Stomach (tissue), 19 donors: ENCODE data around the gene SPTY2D1. TPM values are rescaled to one million over a fixed set of nuclear protein-coding genes. Genes with fewer than 3 reads are reported as not detected.
A peak's percentile ranks its signal among the peaks of the same experiment; 100 is the strongest.
"Not testable (repeated sequence)": the region's sequence is repeated elsewhere in the genome, so short reads cannot be mapped to it uniquely, and the experiment has no call there.

Source experiments
- DNase-seq, 2 donors: peaks; one replicate each; pipeline versions ENCODE4 v3.0.0 to v3.0.0-alpha.2; 2013 to 2019
- H3K27ac ChIP-seq, 5 donors: fragments of 200-600 bp in 4 of 5; sonication (generic) in 4 of 5; one replicate each; pipeline ENCODE4 v1.5.1; 2013 to 2019; ENCODE audit warnings: mild to moderate bottlenecking in 1 of 5, moderate library complexity in 1 of 5
- H3K27me3 ChIP-seq, 3 donors: fragments of 200-600 bp; sonication (generic); one replicate each; pipeline ENCODE4 v1.5.1; 2017 to 2019; ENCODE audit warnings: mixed run types in 1 of 3
- H3K36me3 ChIP-seq, 4 donors: fragments of 200-600 bp; sonication (generic); 1 replicate in 3 of 4; 2 replicates in 1 of 4; pipeline ENCODE4 v1.5.1; 2016 to 2019
- H3K4me1 ChIP-seq, 4 donors: fragments of 200-600 bp; sonication (generic); one replicate each; pipeline ENCODE4 v1.5.1; 2016 to 2019
- H3K4me3 ChIP-seq, 4 donors: fragments of 200-600 bp; sonication (generic) in 3 of 4; one replicate each; pipeline ENCODE4 v1.5.1; 2016 to 2019; ENCODE audit warnings: mild to moderate bottlenecking in 1 of 4
- H3K9me3 ChIP-seq, 4 donors: fragments of 200-600 bp; sonication (generic); one replicate each; pipeline ENCODE4 v1.5.1; 2016 to 2019
- EP300 ChIP-seq: sonication (generic); formaldehyde crosslinking; IDR thresholded peaks from one replicate; pipeline ENCODE4 v1.6.1; 2017; ENCODE audit warnings: antibody characterized with exemption
- POLR2A ChIP-seq, 4 donors: fragments of 450-650 bp; IDR thresholded peaks; one replicate each; pipeline ENCODE4 v1.6.1; 2016; ENCODE audit warnings: antibody characterized with exemption in 4 of 4, control low read depth in 2 of 4, mild to moderate bottlenecking in 1 of 4, moderate library complexity in 1 of 4
- POLR2AphosphoS5 ChIP-seq, 3 donors: sonication (generic); formaldehyde crosslinking; IDR thresholded peaks; one replicate each; pipeline ENCODE4 v1.6.1; 2016; ENCODE audit warnings: antibody characterized with exemption in 3 of 3
- WGBS, 5 donors: extraction: QIAGEN DNeasy Blood & Tissue Kit in 3 of 5; methylation state at CpG; one replicate each; pipeline versions ENCODE4 v1.1.5 to v1.1.7; 2013 to 2018; 5-methylcytosine and 5-hydroxymethylcytosine counted together
- intact Hi-C: fragments of 100-400 bp; cut with DNase I; formaldehyde crosslinking; loops from one replicate; pipeline ENCODE4 v1.15.1; 2023; ENCODE audit warnings: low total_unique reads
- long read RNA-seq, 10 donors: transcript quantifications; one replicate each; lab custom pipeline, GENCODE V29; 2026
- polyA plus RNA-seq, 3 donors: library from polyadenylated mRNA; stranded (reverse); fragments of 200-250 nt; gene quantifications; one replicate each; pipeline ENCODE4 v1.2.3, GENCODE V29; 2013
- total RNA-seq, 5 donors: library from RNA; depleted of rRNA; stranded (reverse); fragments of >200 nt; gene quantifications; one replicate each; pipeline versions ENCODE4 v1.1.0 to v1.2.3, GENCODE V29; 2014 to 2016
- TF ChIP-seq, protein P1 (sequence below), 7 experiments: fragments of 450-650 bp in 4 of 7; fragments of 200-600 bp in 3 of 7; sonication (generic) in 3 of 7; IDR thresholded peaks; one replicate each; pipeline ENCODE4 v1.5.1; 2016 to 2019; ENCODE audit warnings: antibody characterized with exemption in 7 of 7, control low read depth in 2 of 7, mild to moderate bottlenecking in 1 of 7
- donor health status: healthy with polysubstance abuse.
- donor health status: Bipolar disorder and iron deficiency.
- donor health status: healthy.

Gene SPTY2D1
- total RNA-seq = 10 to 100 TPM in 3 of 5 donors, 1 to 10 TPM in 2; 5.2 to 24.3 (median 11.2) TPM
- 1 to 10 TPM; 3.0 to 6.4 (median 5.5) TPM for polyA plus RNA-seq
- long read RNA-seq, donor 1, partial matches to known transcripts = 0 of 3 reads
- long read RNA-seq, donor 1, other reads (novel, unspliced or antisense) = 0 of 3 reads
- long read RNA-seq, donor 2, full-length matches to known transcripts = 2 of 2 reads
- long read RNA-seq, donor 2, partial matches to known transcripts = 0 of 2 reads
- long read RNA-seq, donor 2, other reads (novel, unspliced or antisense) = 0 of 2 reads
- long read RNA-seq, donor 3, full-length matches to known transcripts = 3 of 3 reads
- long read RNA-seq, donor 3, partial matches to known transcripts = 0 of 3 reads
- long read RNA-seq, donor 3, other reads (novel, unspliced or antisense) = 0 of 3 reads
- long read RNA-seq, donor 4 = 0 reads
- long read RNA-seq, donor 5, full-length matches to known transcripts = 2 of 2 reads
- long read RNA-seq, donor 5, partial matches to known transcripts = 0 of 2 reads
- long read RNA-seq, donor 5, other reads (novel, unspliced or antisense) = 0 of 2 reads
- long read RNA-seq, donor 6, full-length matches to known transcripts = 5 of 13 reads
- long read RNA-seq, donor 6, partial matches to known transcripts = 8 of 13 reads
- long read RNA-seq, donor 6, other reads (novel, unspliced or antisense) = 0 of 13 reads
- long read RNA-seq, donor 7 = 0 reads
- long read RNA-seq, donor 8, full-length matches to known transcripts = 2 of 2 reads
- long read RNA-seq, donor 8, partial matches to known transcripts = 0 of 2 reads
- long read RNA-seq, donor 8, other reads (novel, unspliced or antisense) = 0 of 2 reads
- long read RNA-seq, donor 9, partial matches to known transcripts = 0 of 1 reads
- long read RNA-seq, donor 9, other reads (novel, unspliced or antisense) = 0 of 1 reads
- long read RNA-seq, donor 10, partial matches to known transcripts = 0 of 1 reads
- long read RNA-seq, donor 10, other reads (novel, unspliced or antisense) = 0 of 1 reads

- TF ChIP-seq, protein P1, sequence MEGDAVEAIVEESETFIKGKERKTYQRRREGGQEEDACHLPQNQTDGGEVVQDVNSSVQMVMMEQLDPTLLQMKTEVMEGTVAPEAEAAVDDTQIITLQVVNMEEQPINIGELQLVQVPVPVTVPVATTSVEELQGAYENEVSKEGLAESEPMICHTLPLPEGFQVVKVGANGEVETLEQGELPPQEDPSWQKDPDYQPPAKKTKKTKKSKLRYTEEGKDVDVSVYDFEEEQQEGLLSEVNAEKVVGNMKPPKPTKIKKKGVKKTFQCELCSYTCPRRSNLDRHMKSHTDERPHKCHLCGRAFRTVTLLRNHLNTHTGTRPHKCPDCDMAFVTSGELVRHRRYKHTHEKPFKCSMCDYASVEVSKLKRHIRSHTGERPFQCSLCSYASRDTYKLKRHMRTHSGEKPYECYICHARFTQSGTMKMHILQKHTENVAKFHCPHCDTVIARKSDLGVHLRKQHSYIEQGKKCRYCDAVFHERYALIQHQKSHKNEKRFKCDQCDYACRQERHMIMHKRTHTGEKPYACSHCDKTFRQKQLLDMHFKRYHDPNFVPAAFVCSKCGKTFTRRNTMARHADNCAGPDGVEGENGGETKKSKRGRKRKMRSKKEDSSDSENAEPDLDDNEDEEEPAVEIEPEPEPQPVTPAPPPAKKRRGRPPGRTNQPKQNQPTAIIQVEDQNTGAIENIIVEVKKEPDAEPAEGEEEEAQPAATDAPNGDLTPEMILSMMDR (IDR thresholded peaks at IDR 0.05) = no peak
- peak; percentile 91 to 97 (median 96) for TF ChIP-seq POLR2AphosphoS5 (IDR thresholded peaks at IDR 0.05)
- TF ChIP-seq EP300 = no peak
- peak in 2 of 4 donors; percentile 63 to 91 for TF ChIP-seq POLR2A (IDR thresholded peaks at IDR 0.05)
- Histone ChIP-seq H3K27ac (peak within 1 kb of the TSS; percentile 87 to 97 (median 94)), H3K4me3 (peak within 1 kb of the TSS; percentile 66 to 97 (median 86)), H3K4me1 (peaks cover 12 to 38% (median 35%) of the 10 kb centered on the region in 4 donors), H3K27me3 (no peaks in the 10 kb centered on the region), H3K9me3 (no peaks in the 10 kb centered on the region), H3K36me3 (no peaks in the 10 kb centered on the region)
- DNase-seq = peak; percentile 100
- WGBS, 5 donors = 0% methylated on average over 51 to 60 of the region's 60 CpGs
- intact Hi-C loops = no loop called here
Observed at GRCh38 chr11:18634140-18635032, at the start of gene SPTY2D1. TSS of gene SPTY2D1 (minus strand) at chr11:18634342. CDS start at chr11:18634257, 85 bp downstream.

DNA sequence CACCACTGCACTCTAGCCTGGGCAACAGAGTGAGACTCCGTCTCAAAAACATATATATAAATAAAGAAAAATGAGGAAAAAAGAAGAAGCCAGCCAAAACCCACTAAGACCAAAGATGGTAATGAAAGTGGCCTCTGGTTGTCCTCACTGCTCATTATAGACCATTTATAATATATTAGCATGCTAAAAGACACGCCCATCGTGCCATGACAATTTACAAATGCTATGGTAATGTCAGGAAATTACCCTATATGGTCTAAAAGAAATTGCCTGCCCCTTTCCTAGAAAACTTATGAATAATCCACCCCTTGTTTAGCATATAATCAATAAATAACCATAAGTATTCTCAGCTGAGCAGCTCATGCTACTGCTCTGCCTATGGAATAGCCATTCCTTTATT, 48.3 kb upstream of the SPTY2D1 start:
- TF ChIP-seq, protein P1 (IDR thresholded peaks at IDR 0.05) = no peak
- TF ChIP-seq POLR2A (IDR thresholded peaks at IDR 0.05) (no peak), POLR2AphosphoS5 (IDR thresholded peaks at IDR 0.05) (no peak), EP300 (no peak)
- Histone ChIP-seq H3K27me3 (no peaks in the 10 kb centered on the region), H3K9me3 (no peaks in the 10 kb centered on the region), H3K27ac (no peak overlapping the region), H3K4me3 (no peak overlapping the region), H3K4me1 (no peaks in the 10 kb centered on the region), H3K36me3 (no peaks in the 10 kb centered on the region)
- WGBS, 5 donors = 92 to 96% (median 92%) methylated on average over 3 of the region's 3 CpGs
- intact Hi-C loops = no loop called here
- DNase-seq = no peak

DNA sequence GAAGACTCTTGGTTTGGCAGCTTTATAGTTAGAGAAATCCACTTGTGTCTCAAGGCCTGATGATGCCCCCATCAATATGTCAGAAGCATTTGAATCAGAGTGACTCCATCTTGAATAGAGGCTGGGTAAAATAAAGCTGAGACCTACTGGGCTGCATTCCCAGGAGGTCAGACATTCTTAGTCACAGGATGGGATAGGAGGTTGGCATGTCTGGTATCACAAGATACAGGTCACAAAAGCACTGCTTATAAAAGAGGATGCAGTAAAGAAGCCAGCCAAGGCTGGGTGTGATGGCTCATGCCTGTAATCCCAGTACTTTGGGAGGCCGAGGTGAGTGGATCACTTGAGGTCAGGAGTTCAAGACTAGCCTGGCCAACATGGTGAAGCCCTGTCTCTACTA, 47.8 kb upstream of the SPTY2D1 start:
- DNase-seq, H3K9me3 ChIP-seq, H3K27ac ChIP-seq, H3K4me3 ChIP-seq, H3K4me1 ChIP-seq, intact Hi-C loops, H3K27me3 ChIP-seq, H3K36me3 ChIP-seq: not testable (repeated sequence)
- WGBS, 5 donors = 82 to 100% (median 87%) methylated on average over 1 of the region's 1 CpG

GRCh38 chr11:18677560-18677959, 43.4 kb upstream of the SPTY2D1 start:
- WGBS, 5 donors = 82 to 94% (median 89%) methylated on average over 3 of the region's 3 CpGs
- Histone ChIP-seq H3K4me3 (no peak overlapping the region), H3K4me1 (no peaks in the 10 kb centered on the region)

More at GRCh38 chr11:18677560-18677959, 43.4 kb upstream of the SPTY2D1 start:
- TF ChIP-seq, protein P1 (IDR thresholded peaks at IDR 0.05) = no peak
- no peak for TF ChIP-seq POLR2AphosphoS5 (IDR thresholded peaks at IDR 0.05)
- DNase-seq = no peak
- Histone ChIP-seq H3K27ac (no peak overlapping the region), H3K27me3 (no peaks in the 10 kb centered on the region), H3K9me3 (no peaks in the 10 kb centered on the region), H3K36me3 (no peaks in the 10 kb centered on the region)
- intact Hi-C loops = no loop called here
